Body of pancreas (tissue), 4 donors: ENCODE results near the gene NGFR. TPM values are rescaled to one million over a fixed set of nuclear protein-coding genes. Genes with fewer than 3 reads are reported as not detected.

Experiments used
- ATAC-seq: fragments of 150-250 bp; one replicate; pipeline ENCODE4 v1.9.1; 2016
- DNase-seq, 4 donors: peaks; one replicate each; pipeline ENCODE4 v3.0.0-alpha.2; 2019
- H3K27ac ChIP-seq, 4 donors: fragments of 200-600 bp; sonication (generic); 1 replicate in 3 of 4; 2 replicates in 1 of 4; pipeline versions ENCODE4 v1.5.1 to v1.6.1; 2016 to 2019; ENCODE audit warnings: mild to moderate bottlenecking in 1 of 4, mixed read lengths in 1 of 4, moderate library complexity in 1 of 4
- H3K27me3 ChIP-seq, 2 donors: fragments of 200-600 bp; sonication (generic); one replicate each; pipeline ENCODE4 v1.6.0; 2016; ENCODE audit warnings: mild to moderate bottlenecking in 1 of 2
- H3K36me3 ChIP-seq, 2 donors: fragments of 200-600 bp; sonication (generic); replicated peaks in 1 of 2; 2 replicates each; pipeline ENCODE4 v1.5.1; 2016; ENCODE audit warnings: low read depth in 2 of 2; ENCODE audit not compliant: insufficient read depth in 1 of 2
- H3K4me1 ChIP-seq: fragments of 200-600 bp; sonication (generic); one replicate; pipeline ENCODE4 v1.6.0; 2016
- H3K4me3 ChIP-seq, 2 donors: fragments of 200-600 bp; sonication (generic); 1 replicate in 1 of 2; 2 replicates in 1 of 2; pipeline ENCODE4 v1.5.1; 2016 to 2019
- H3K9me3 ChIP-seq, 3 donors: fragments of 200-600 bp; sonication (generic); 1 replicate in 2 of 3; 2 replicates in 1 of 3; pipeline ENCODE4 v1.5.1; 2016
- POLR2A ChIP-seq, 3 donors: fragments of 450-650 bp; IDR thresholded peaks; one replicate each; pipeline ENCODE4 v1.6.1; 2016; ENCODE audit warnings: antibody characterized with exemption in 3 of 3, mild to moderate bottlenecking in 2 of 3
- WGBS, 2 donors: methylation state at CpG; one replicate each; pipeline ENCODE4 v1.1.5; 2017; 5-methylcytosine and 5-hydroxymethylcytosine counted together
- intact Hi-C: fragments of 100-400 bp; cut with DNase I; formaldehyde crosslinking; loops from one replicate; pipeline ENCODE4 v1.15.1; 2023
- total RNA-seq, 2 donors: library from RNA; depleted of rRNA; stranded (reverse); fragments of >200 nt; gene quantifications; one replicate each; pipeline ENCODE4 v1.1.0, GENCODE V29; 2016
- TF ChIP-seq, protein P1 (sequence below), 7 experiments: fragments of 450-650 bp in 4 of 7; fragments of 200-600 bp in 3 of 7; sonication (generic) in 3 of 7; IDR thresholded peaks; one replicate each; pipeline ENCODE4 v1.5.1; 2016 to 2019; ENCODE audit warnings: antibody characterized with exemption in 7 of 7

The NGFR gene
- total RNA-seq, 2 donors from 2014 or later, result 10.1 to 27.7 TPM

GRCh38 chr17:49468811-49469385 lies 26.2 kb upstream of the NGFR start:
- Histone ChIP-seq H3K36me3 (no peaks in the 10 kb centered on the region), H3K27me3 (peaks cover 0 to 7% of the 10 kb centered on the region in 2 donors), H3K4me1 (peaks cover 9% of the 10 kb centered on the region), H3K9me3 (no peaks in the 10 kb centered on the region), H3K27ac (no peak overlapping the region), H3K4me3 (no peak overlapping the region)
- intact Hi-C loops, result no loop called here
- DNase-seq (no peak), ATAC-seq (no peak)
- WGBS, 2 donors, result 60% methylated on average over 1 of the region's 1 CpG; no CpG with 5 or more reads in 1 of the 2 donors
- no peak for TF ChIP-seq POLR2A (IDR thresholded peaks at IDR 0.05)
- TF ChIP-seq, protein P1, sequence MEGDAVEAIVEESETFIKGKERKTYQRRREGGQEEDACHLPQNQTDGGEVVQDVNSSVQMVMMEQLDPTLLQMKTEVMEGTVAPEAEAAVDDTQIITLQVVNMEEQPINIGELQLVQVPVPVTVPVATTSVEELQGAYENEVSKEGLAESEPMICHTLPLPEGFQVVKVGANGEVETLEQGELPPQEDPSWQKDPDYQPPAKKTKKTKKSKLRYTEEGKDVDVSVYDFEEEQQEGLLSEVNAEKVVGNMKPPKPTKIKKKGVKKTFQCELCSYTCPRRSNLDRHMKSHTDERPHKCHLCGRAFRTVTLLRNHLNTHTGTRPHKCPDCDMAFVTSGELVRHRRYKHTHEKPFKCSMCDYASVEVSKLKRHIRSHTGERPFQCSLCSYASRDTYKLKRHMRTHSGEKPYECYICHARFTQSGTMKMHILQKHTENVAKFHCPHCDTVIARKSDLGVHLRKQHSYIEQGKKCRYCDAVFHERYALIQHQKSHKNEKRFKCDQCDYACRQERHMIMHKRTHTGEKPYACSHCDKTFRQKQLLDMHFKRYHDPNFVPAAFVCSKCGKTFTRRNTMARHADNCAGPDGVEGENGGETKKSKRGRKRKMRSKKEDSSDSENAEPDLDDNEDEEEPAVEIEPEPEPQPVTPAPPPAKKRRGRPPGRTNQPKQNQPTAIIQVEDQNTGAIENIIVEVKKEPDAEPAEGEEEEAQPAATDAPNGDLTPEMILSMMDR (IDR thresholded peaks at IDR 0.05), result no peak

GRCh38 chr17:49469831-49470810 lies 25.0 kb upstream of the NGFR start:
- TF ChIP-seq, protein P1 (IDR thresholded peaks at IDR 0.05), result no peak
- TF ChIP-seq POLR2A (IDR thresholded peaks at IDR 0.05), result no peak
- DNase-seq, result peak in 2 of 4 donors; percentile 12 to 13
- H3K4me3 ChIP-seq, result no peak overlapping the region
- intact Hi-C loops, result no loop called here
- WGBS, 2 donors, result 6 to 11% methylated on average over 31 to 51 of the region's 52 CpGs
- no peak overlapping the region for H3K27ac ChIP-seq
- peaks cover 9% of the 10 kb centered on the region for H3K4me1 ChIP-seq
- peak; percentile 25 for ATAC-seq
- H3K36me3 ChIP-seq, result no peaks in the 10 kb centered on the region
- peaks cover 0 to 7% of the 10 kb centered on the region in 2 donors for H3K27me3 ChIP-seq
- no peaks in the 10 kb centered on the region for H3K9me3 ChIP-seq

- Histone ChIP-seq H3K36me3 (no peaks in the 10 kb centered on the region), H3K9me3 (no peaks in the 10 kb centered on the region), H3K27ac (no peak overlapping the region), H3K27me3 (peaks cover 0 to 7% of the 10 kb centered on the region in 2 donors), H3K4me1 (peaks cover 9% of the 10 kb centered on the region), H3K4me3 (no peak overlapping the region)
- DNase-seq (no peak), ATAC-seq (no peak)
- TF ChIP-seq, protein P1 (IDR thresholded peaks at IDR 0.05), result no peak
- TF ChIP-seq POLR2A (IDR thresholded peaks at IDR 0.05), result no peak
- intact Hi-C loops, result no loop called here
- WGBS, 2 donors, result 24 to 28% methylated on average over 13 of the region's 13 CpGs
Measured at GRCh38 chr17:49471089-49471683, 23.9 kb upstream of the NGFR start.

GRCh38 chr17:49471769-49472168 lies 23.3 kb upstream of the NGFR start:
- H3K27ac ChIP-seq, result no peak overlapping the region
- ATAC-seq (no peak), DNase-seq (no peak)
- no peaks in the 10 kb centered on the region for H3K36me3 ChIP-seq
- intact Hi-C loops, result no loop called here
- no peak overlapping the region for H3K4me3 ChIP-seq
- 75 to 83% methylated on average over 1 of the region's 1 CpG for WGBS, 2 donors
- no peaks in the 10 kb centered on the region for H3K9me3 ChIP-seq
- H3K4me1 ChIP-seq, result peaks cover 9% of the 10 kb centered on the region
- TF ChIP-seq, protein P1 (IDR thresholded peaks at IDR 0.05), result no peak
- TF ChIP-seq POLR2A (IDR thresholded peaks at IDR 0.05), result no peak
- peaks cover 0 to 7% of the 10 kb centered on the region in 2 donors for H3K27me3 ChIP-seq
